ENCODE data around the gene ACTR5.

Gene ACTR5

DNA sequence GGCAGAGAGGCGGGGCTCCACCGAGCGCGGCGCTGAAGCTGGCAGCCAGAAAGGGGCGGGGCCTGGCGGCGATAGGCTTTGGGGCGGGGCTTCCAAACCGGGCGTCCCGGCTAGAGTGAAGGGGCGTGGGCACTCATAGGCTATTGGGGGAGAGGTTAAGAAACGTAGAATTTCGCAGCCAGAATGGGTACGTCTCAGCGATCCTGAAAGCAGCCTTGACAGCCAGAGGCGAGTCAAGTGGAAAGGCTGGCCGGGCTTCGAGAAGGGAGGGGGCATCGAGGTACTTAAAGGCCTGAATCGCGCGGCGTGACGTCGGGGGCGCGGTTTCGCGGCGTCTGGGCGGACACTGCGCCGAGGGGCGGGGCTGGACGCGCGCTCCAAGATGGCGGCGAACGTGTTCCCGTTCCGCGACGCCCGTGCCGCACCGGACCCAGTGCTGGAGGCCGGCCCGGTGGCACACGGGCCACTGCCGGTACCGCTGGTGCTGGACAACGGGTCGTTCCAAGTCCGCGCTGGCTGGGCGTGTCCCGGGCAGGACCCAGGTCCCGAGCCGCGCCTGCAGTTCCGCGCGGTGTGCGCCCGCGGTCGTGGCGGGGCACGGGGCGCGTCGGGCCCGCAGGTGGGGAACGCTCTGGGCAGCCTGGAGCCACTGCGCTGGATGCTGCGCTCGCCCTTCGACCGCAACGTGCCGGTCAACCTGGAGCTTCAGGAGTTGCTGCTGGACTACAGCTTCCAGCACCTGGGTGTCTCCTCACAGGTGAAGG is at the start of gene ACTR5:
ACTR5 (plus strand) TSS at position 364 of the 764 bp plus-strand sequence; CDS start at position 383, 19 bp downstream.
- DNase-seq = peak; percentile 97

DNA sequence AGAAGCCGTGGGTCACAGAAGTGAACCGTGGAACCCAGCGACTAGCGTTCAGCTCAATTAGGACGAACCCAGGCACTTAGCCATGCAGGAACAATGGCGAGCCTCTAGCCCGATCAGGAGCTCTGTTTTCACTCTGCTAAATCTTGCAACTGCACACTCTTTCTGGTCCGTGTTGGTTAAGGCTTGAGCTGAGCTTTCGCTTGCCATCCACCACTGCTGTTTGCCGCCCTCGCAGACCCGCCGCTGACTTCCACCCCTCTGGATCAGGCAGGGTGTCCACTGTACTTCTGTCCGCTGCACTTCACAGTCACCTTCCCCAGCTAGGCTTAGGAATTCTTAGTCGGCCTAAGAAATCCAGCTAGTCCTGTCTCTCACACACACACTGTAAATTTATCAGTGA is 49.7 kb upstream of the ACTR5 start:
- DNase-seq = no peak

GRCh38 chr20:38700141-38700540 is 48.1 kb upstream of the ACTR5 start:
- no peak for DNase-seq

DNA sequence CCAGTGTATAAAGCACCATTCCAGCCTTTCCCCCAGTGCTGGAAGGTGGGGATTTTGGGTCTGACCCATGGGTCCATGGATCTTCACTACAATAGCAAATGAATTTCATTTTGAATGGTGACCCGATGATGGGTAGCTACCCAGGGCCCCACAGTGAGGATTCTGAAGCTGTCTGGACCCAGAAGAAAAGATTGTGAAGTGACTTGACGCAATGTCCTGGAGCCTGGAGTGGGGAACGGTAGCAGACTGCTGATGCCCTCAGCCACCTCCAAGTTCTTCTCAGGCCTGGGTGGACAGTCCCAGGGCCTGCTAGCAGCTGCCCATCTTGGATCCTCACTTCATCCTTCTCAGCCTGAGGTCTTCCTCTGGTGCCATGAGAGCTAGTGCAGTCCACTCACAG is 47.3 kb upstream of the ACTR5 start:
- DNase-seq = no peak

DNA sequence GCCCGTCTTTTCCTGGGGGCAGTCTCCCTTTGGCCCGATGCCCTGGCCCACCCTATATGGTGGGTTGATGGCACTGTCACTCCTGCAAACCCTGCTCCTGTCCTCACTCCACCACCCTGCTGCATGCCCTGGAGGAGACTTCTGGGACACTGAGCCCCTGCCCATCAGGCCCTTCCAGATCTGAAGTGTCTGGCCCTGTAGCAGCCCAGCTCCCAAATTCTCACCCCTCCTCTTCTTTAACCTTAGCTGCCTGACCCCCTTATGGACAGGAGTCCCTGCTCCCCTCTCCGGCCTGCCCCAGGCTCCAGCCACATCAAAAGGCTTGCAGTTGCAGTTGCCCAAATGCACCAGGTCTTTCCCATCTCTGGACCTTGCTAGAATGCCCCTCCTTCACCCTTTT is 44.7 kb upstream of the ACTR5 start:
- no peak for DNase-seq

DNA sequence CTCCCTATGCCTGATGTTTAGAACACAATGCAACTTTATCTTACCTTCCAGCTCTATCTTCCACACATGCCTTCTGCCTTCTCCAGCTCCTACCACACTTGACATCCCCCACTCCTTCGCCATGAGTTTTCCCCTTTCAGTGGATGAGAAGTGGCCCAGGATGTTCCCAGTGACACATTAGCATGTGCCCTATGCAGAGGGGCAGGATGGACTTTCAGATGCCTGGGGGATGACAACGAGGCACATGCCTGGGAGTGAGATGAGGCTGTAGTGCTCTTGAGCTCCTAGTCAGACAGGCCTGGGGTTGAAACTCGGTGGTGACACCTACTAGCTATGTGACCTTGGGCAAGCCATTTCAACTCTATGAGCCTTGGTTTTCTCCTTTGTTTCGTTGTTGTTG is 44.1 kb upstream of the ACTR5 start:
- DNase-seq = no peak

- DNase-seq = no peak
Observed at GRCh38 chr20:38706509-38706908, 41.8 kb upstream of the ACTR5 start.

GRCh38 chr20:38714308-38714707 is 34.0 kb upstream of the ACTR5 start:
- DNase-seq = no peak

DNA sequence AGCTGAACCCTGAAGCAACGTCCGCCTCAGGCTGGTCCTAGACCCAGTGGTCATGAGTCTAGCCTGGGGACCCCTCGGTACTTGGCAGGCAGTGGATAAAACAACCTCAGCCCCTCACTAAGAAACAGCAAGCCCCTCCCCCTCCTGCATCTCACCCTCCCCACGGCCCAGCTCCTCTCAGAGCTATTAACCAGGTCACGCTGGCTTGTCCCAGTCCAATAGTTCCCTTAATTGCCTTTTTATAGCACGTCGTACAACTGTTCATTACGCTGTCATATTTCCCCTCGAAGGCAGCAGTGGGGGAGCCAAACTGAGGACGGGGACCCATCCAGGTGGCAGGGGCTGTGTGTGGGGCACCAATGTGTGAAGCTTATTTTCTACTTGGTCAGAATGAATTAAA is 32.6 kb upstream of the ACTR5 start:
- DNase-seq = no peak

DNA sequence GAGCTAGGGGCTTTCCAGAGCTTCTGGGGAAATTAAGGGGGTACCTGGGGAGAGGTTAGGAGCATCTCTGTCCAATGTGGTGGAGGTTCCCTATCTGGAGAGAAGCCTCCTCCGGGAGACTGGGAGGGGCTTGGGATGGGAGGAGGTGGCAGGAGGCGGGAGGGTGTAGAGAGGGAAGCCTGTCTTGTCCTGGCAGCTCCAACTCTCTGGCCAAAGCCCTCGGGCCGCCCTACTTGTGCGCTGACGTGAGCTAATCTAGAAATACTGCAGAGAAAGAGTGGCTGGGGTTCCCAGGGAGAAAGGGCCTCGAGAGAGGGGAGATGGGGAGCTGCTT is 25.6 kb upstream of the ACTR5 start:
- no peak for DNase-seq

- DNase-seq = no peak
Observed at GRCh38 chr20:38723017-38723847, 25.0 kb upstream of the ACTR5 start.

DNA sequence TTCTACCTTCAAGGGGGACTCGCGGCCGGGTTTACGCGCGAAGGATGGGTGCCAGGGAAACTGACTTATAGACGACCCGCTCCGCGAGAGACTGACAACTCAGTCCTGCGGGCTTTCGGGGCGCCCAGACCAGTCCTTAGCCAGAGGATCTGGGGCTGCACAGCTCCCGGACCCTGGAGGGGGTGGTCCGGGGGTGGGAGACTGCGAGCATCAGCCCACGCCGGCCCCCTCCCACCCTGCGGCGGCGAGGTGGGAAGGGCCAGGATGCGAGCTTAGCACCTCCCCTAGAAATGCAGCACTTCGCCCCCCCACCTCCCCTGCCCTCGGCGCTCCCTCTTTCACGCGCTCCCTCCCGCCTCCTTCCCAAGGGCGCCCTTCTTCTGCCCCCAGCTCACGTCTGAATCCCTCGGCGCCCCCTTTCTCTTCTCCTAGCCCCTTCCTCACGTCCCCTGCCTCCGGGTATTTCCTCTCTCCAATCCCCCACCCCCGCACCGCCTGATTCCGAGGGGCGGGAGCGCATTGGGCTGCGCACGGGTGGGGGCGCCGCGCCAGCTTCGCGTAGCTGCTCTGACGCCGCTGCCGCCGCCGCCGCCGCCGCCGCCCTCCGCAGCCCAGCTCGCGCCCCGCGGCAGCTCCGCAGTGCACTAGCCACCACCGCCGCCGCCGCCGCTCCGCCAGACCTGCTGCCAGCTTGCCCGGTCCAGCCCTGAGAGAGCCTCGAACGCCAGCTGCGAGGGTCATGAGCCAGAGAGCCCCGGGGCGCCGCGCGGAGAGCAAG is 24.2 kb upstream of the ACTR5 start, which contains the start of gene SLC32A1:
SLC32A1 (plus strand) TSS at position 639 of the 778 bp plus-strand sequence. CDS start 239 bp downstream, outside the sequence.
- peak; percentile 38 for DNase-seq

GRCh38 chr20:38724626-38725147 is 23.6 kb upstream of the ACTR5 start:
- no peak for DNase-seq

DNA sequence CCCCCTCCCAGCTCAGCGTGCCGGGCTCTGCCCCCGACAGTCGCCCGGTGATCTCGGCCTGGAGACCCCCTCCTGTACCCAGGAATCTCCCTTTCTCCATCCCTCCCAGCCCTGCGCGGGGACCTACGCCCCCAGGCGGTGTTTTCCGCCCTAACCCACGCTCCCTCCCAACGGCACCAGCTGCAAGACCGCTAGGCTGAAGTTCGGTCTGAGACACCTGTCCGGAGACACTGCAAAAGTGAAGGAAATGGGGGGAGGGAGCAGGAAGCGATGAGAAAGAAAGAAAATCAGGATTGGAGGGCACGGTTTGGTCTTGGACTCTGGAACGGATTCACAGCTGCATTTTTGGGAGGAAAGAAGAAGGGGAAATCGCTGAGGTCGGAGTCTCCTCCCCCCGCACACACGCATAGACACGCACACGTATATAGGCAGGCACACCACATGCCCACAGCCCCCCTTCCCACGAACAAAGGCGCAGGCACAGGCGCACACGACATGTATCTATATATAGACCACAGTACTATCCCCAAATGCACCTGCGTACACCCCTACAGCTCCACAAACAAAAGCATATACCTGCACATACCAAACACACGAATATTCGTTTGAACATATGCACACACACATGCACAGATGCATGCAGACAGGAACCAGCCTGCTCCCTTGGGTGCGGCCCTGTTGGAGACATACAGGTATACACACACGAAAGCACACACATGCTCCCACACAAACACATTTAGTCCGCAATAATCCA is 22.9 kb upstream of the ACTR5 start:
- no peak for DNase-seq

DNA sequence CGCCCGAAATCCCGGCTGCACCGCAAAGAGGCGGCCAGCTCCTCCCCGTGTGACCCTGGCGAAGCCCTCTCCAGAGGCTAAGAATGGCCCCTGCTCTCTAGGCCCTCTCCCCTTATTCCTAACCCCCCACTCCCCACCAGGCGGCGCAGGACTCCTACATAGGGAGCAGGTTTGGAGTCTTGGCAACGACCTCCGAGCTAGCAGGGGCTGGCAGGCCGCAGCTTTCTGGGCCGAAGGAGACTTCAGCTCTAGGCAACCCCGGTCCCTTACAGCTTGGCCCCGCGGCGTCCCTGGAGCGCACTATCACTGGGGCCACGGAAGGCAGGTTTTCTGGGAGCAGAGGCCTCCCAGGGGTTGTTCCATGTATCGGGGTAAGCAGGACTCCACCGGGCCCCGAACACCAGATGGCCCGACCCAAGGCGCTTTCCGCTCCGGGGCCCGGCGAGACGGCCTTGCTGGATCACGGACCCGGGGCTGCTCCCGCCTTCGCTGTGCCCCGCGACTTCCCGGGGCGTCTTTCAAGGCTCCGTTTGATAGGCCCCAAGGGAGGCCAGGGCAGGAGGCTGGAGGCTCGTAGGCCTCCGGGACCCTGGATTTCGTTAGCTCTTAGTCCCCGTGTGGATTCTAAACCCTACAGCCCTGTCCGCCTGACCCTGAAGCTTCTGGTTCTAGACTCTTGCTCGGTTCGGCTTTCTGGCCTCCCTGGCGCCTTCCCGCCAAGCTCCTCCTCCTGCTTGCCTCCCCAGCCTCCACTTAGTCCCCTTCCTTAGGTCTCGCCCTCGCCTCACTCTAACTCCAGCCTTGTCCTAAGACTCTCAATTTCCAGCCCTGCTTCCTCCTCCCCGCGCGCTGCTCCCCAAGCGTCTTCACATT is 22.1 kb upstream of the ACTR5 start:
- no peak for DNase-seq

- DNase-seq = no peak
Observed at GRCh38 chr20:38726804-38727606, 21.3 kb upstream of the ACTR5 start.

- no peak for DNase-seq
Observed at GRCh38 chr20:38727607-38728190, 20.6 kb upstream of the ACTR5 start.

DNA sequence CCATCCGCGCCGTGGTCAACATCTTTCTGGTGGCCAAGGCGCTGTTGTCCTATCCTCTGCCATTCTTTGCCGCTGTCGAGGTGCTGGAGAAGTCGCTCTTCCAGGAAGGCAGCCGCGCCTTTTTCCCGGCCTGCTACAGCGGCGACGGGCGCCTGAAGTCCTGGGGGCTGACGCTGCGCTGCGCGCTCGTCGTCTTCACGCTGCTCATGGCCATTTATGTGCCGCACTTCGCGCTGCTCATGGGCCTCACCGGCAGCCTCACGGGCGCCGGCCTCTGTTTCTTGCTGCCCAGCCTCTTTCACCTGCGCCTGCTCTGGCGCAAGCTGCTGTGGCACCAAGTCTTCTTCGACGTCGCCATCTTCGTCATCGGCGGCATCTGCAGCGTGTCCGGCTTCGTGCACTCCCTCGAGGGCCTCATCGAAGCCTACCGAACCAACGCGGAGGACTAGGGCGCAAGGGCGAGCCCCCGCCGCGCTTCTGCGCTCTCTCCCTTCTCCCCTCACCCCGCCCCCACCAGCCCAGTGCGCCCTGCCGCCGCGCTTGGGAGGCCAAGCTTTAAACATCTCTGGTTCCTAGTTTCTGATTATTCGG is 20.0 kb upstream of the ACTR5 start:
- no peak for DNase-seq

DNA sequence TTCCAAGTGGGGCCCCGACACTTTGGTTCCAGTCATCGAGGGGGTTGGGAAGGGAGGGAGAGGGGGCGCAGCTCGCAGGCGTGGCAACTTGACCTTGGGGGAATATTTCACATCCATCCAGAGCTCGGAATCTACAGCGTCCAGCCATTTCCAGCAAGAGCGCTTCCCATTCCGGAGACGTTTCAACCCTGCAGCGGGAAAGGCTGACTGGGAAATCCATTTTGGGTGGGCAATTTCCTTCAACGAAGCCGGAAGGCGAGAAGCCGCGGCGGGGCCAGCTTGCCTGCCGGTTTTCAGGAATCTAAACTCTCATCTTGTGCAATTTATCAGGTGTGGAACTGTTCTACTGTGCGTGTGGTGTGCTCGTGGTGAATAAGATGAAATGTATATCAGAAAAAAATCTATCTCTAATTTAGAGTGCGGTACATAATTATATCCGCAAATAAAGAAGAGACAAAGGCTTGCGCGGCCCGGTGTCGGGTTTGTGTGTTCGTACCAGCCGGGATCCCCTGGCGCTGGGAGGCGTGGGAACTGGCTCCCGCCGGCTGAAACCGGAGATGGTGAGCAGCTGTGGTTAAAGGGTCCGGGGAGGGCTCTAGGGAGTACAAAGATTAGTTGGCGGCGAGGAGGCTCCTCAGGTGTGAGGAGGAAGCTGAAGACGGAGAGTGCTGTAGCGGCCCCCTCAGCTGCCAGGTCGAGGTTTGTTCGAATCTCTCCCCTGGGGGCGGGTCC is 19.2 kb upstream of the ACTR5 start:
- DNase-seq = peak; percentile 47
